ENCODE data around the gene SLC66A3. TPM values are rescaled to one million over a fixed set of nuclear protein-coding genes. Genes with fewer than 3 reads are reported as not detected.

The SLC66A3 gene
- total and polyA plus RNA-seq, 7 donors = 3.9 to 6.7 (median 5.0) TPM

- DNase-seq (no peak), ATAC-seq (no peak)
- intact Hi-C loops (cut with DNase I) = loop anchor here in 1 of 2 donors (2.0 kb wide), 1 partner anchor 25 kb away; a partner anchor contains a TSS
- peaks cover 10% of the 10 kb centered on the region for H3K4me1 ChIP-seq
- H3K27me3 ChIP-seq (ENCODE audit: insufficient read depth in 3 of 3, low read length in 2 of 3) = no peaks in the 10 kb centered on the region
- H3K9me3 ChIP-seq = no peaks in the 10 kb centered on the region
- 90 to 98% (median 94%) methylated on average over 4 of the region's 4 CpGs for WGBS, 3 donors
- no peaks in the 10 kb centered on the region for H3K36me3 ChIP-seq (ENCODE audit: insufficient read depth in 1 of 2, low read depth in 1 of 2)
- no peak overlapping the region for H3K4me3 ChIP-seq
- H3K27ac ChIP-seq = no peak overlapping the region
- TF ChIP-seq, protein P1, sequence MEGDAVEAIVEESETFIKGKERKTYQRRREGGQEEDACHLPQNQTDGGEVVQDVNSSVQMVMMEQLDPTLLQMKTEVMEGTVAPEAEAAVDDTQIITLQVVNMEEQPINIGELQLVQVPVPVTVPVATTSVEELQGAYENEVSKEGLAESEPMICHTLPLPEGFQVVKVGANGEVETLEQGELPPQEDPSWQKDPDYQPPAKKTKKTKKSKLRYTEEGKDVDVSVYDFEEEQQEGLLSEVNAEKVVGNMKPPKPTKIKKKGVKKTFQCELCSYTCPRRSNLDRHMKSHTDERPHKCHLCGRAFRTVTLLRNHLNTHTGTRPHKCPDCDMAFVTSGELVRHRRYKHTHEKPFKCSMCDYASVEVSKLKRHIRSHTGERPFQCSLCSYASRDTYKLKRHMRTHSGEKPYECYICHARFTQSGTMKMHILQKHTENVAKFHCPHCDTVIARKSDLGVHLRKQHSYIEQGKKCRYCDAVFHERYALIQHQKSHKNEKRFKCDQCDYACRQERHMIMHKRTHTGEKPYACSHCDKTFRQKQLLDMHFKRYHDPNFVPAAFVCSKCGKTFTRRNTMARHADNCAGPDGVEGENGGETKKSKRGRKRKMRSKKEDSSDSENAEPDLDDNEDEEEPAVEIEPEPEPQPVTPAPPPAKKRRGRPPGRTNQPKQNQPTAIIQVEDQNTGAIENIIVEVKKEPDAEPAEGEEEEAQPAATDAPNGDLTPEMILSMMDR (IDR thresholded peaks at IDR 0.05) = no peak
Measured at GRCh38 chr2:11157731-11158130, 2.5 kb downstream of the SLC66A3 start.

- TF ChIP-seq, protein P1 (IDR thresholded peaks at IDR 0.05) = no peak
- Histone ChIP-seq H3K27ac (no peak overlapping the region), H3K4me3 (no peak overlapping the region), H3K4me1 (peaks cover 10% of the 10 kb centered on the region), H3K27me3 (ENCODE audit: insufficient read depth in 3 of 3, low read length in 2 of 3) (no peaks in the 10 kb centered on the region), H3K36me3 (ENCODE audit: insufficient read depth in 1 of 2, low read depth in 1 of 2) (peaks cover 0 to 9% of the 10 kb centered on the region in 2 donors), H3K9me3 (no peaks in the 10 kb centered on the region)
- WGBS, 3 donors = 76 to 88% (median 86%) methylated on average over 14 of the region's 14 CpGs
- DNase-seq = no peak
- no peak for ATAC-seq
- intact Hi-C loops (cut with DNase I) = no loop called here
Measured at GRCh38 chr2:11158916-11159573, 3.8 kb downstream of the SLC66A3 start.

GRCh38 chr2:11159574-11160170, 4.4 kb downstream of the SLC66A3 start:
- intact Hi-C loops (cut with DNase I) = no loop called here
- H3K27me3 ChIP-seq (ENCODE audit: insufficient read depth in 3 of 3, low read length in 2 of 3) = no peaks in the 10 kb centered on the region
- no peaks in the 10 kb centered on the region for H3K9me3 ChIP-seq
- no peak for ATAC-seq
- H3K4me3 ChIP-seq = no peak overlapping the region
- peaks cover 10% of the 10 kb centered on the region for H3K4me1 ChIP-seq
- TF ChIP-seq, protein P1 (IDR thresholded peaks at IDR 0.05) = no peak
- H3K27ac ChIP-seq = no peak overlapping the region
- WGBS, 3 donors = 94 to 96% (median 95%) methylated on average over 14 of the region's 14 CpGs
- peaks cover 0 to 10% of the 10 kb centered on the region in 2 donors for H3K36me3 ChIP-seq (ENCODE audit: insufficient read depth in 1 of 2, low read depth in 1 of 2)
- no peak for DNase-seq

DNA sequence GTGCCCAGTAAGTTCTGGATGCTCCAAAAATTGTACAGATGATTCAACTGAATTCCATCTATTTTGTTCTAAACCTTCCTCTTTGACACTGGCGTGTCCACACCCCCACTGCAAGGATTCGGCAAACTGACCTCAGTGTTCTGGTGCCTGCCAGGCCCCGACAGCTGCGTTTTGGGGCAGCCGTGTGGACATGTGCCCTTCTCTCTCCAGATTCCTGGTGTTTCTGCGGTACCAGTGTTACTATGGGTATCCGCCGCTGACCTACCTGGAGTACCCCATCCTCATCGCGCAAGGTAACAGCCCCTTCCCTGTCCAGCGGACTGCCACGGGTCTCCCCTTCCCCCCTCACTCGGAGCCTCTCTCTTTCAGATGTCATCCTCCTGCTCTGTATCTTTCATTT, 5.0 kb downstream of the SLC66A3 start:
- peaks cover 10% of the 10 kb centered on the region for H3K4me1 ChIP-seq
- DNase-seq = no peak
- TF ChIP-seq, protein P1 (IDR thresholded peaks at IDR 0.05) = no peak
- intact Hi-C loops (cut with DNase I) = no loop called here
- no peak for ATAC-seq
- H3K27ac ChIP-seq = no peak overlapping the region
- peaks cover 0 to 10% of the 10 kb centered on the region in 2 donors for H3K36me3 ChIP-seq (ENCODE audit: insufficient read depth in 1 of 2, low read depth in 1 of 2)
- WGBS, 3 donors = 81 to 90% (median 86%) methylated on average over 13 of the region's 13 CpGs
- H3K4me3 ChIP-seq = no peak overlapping the region
- no peaks in the 10 kb centered on the region for H3K9me3 ChIP-seq
- H3K27me3 ChIP-seq (ENCODE audit: insufficient read depth in 3 of 3, low read length in 2 of 3) = no peaks in the 10 kb centered on the region
